Measurements from ENCODE around the gene DPY19L3.
"Not testable (repeated sequence)": the region's sequence is repeated elsewhere in the genome, so short reads cannot be mapped to it uniquely, and the experiment has no call there.

The DPY19L3 gene

GRCh38 chr19:32447534-32447933 lies 42.0 kb downstream of the DPY19L3 start:
- DNase-seq = not testable (repeated sequence)

GRCh38 chr19:32448026-32448425 lies 42.5 kb downstream of the DPY19L3 start:
- no peak for DNase-seq

- no peak for DNase-seq
These were observed 44.6 kb downstream of the DPY19L3 start for GRCh38 chr19:32450217-32450616.

- no peak for DNase-seq
These were observed 48.2 kb downstream of the DPY19L3 start for GRCh38 chr19:32453736-32454135.

GRCh38 chr19:32456406-32456805 lies 50.8 kb downstream of the DPY19L3 start:
- no peak for DNase-seq

- DNase-seq = no peak
These were observed 52.1 kb downstream of the DPY19L3 start for GRCh38 chr19:32457571-32458158.

- no peak for DNase-seq
These were observed 53.0 kb downstream of the DPY19L3 start for GRCh38 chr19:32458500-32459123.

DNA sequence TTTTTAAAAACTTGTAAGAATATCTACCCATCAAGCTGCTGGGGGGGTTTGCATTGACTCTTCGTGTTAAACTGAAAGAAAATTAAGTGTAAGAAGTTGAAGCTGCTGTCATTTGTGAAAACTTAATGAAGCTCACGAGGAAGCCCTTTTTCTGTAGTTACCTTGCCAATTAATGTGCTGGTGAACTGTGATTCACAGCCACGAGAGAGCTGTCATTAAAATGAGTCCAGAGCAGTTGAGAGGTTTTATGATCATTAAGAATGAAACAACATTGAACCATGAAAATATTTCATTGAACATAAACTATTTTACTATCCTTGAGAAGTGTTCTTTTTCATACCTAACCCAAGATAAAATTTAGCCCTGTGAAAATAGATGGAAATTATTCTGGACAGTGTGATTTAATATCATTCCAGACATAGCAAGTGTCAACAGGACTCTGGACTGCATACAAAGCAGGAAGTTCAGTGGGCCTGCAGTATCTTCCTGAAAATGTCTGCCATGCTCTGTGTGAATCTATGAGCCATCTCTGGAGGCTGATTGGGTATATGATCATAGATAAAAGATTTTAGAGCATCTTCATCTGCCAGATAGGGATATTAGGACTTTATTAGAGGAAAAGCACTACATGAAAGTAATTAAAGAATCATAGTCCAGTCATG lies 53.8 kb downstream of the DPY19L3 start:
- no peak for DNase-seq

GRCh38 chr19:32460476-32460875 lies 54.9 kb downstream of the DPY19L3 start:
- no peak for DNase-seq

DNA sequence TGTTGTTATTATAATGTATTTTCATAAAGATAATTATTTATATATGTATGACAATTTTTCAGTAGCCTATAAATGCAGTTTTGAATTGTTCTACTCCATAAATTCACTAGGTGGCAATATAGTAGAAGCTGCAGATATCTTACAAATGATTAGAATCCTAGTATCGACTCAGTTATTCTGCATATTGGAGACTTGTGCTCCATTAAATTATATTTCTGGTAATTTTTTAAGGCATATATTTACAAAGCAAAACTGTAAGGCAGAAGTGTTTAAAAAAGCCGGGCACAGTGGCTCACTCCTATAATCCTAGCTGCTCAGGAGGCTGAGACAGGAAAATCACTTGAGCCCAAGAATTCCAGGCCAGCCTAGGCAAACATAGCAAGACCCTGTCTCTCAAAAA lies 58.7 kb downstream of the DPY19L3 start:
- DNase-seq = peak; percentile 57

DNA sequence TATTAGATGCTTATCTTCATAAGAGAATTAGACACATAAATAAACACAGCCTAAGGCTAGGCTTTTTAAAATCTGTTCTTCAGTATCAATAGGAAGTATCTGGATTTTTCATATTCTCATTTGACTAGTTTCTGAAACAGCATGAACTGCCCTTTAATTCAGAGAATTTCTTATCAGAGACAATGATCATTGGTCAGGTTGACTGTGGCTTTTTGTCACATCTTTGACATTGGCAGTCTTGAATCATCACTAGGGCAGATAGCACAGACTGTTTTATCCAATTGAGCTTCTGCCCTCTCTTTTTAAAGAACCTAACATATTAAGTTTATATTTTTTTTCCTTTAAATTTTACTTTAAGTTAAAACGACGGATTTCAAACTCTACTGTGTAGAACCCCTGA lies 59.6 kb downstream of the DPY19L3 start:
- DNase-seq = peak; percentile 11

DNA sequence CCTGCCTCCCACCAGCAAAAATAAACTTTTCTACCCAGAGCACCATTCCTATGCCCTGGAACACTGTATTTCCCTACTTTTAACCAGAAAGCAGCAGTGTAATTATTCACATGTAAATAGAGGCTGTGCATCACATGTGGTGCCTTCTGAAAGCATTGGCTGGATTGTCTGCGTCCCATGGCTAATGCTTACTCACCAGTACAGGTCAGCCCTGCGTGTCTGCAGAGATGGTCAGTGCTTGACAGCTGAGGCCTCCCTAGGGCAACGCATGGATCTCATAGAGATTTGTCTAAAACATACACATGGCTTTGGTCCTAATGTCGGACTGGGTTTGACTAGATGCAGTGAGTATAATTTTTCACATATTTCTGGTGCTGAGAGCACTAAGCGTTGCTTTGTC lies 64.2 kb downstream of the DPY19L3 start:
- no peak for DNase-seq

- no peak for DNase-seq
These were observed 65.5 kb downstream of the DPY19L3 start for GRCh38 chr19:32471095-32471494.

GRCh38 chr19:32471811-32472210 lies 66.2 kb downstream of the DPY19L3 start:
- no peak for DNase-seq

DNA sequence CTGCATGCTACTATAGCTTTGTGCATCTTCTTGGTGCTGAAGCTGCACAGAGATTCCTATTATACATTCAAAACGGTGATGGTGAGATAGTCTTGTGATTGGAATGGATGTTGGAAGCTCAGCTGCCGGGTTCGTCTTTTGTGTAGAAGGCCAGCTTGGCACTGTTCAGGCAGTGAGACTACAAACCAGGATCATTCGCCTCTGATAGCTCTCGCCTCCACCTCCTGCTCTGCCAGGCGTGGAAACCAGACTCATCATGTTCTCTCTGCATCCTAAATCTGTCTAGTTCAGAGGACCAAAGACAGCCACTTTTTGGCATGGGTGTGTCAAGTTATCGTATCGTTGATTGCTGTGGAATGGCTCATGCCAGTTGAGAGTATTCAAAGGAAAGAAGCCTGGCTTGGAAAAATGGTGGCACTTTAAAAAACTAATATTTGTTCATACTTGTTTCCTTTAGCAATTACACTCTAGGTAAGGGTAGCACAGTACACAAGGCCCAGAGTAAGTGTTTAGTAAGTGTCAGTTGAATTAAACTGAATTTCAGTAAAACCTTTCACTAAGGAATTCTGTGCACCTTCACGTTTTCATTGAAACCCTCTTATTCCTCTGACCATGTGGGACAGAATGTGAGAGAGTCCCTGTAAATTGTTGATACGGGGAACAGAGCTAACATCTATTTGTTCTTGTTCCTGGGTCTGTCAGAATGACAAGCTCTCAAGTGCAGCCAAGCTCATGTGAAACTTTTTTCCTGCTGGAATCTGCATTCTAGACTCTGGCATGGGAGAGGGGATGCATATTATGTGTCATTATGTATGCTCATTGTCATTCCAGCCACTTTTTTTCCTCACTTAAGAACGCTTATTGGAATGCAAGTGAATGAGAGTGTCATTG lies 69.8 kb downstream of the DPY19L3 start:
- no peak for DNase-seq

DNA sequence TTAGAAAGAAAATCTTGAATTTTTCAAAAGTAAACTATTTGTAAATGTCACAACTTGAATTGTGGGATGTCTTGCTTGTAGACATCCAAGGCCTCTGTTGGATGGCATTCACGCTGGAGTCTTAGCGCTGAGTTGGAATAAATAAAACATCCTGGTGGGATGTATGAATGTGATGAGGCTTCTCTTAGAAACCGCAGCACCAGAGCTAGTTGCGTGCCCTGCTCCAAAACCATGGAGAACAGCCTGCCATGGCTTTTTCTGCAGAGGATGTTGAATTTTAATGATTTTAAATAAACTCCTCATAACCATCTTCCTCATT lies 70.4 kb downstream of the DPY19L3 start:
- DNase-seq = no peak

DNA sequence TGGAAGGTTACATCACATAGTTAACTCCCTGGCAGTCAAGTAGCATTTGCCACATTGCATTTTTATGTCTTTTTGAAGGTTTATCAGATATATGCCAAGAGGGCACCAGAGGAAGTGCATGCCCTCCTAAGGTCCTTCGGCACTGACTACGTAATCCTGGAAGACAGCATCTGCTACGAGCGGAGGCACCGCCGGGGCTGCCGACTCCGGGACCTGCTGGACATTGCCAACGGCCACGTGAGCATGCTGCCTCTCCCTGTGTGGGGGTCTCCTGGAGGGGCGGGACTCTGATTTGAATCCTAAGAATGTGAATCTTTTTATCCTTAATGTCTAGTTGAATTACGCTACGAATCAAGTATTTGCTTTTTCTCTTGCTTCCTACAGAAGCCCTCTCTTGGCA lies 74.8 kb downstream of the DPY19L3 start:
- DNase-seq = no peak

DNA sequence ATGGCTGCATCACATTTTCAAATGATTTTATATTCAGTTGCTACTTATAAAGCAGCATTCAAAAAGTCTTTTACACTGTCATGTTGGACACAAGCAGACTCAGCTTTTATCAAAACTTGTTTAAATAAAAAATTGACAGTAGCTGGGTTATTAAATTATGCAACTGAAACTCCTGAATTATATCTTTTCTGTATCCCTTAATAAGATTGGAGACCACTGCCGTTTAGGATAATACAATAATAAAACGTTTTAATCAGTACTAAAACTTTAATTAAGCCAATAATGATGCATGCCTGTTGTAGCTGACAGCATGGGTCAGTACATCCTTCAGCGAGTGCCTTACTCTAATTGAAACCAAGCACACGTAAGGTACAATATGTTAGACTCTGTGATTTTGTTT lies 78.0 kb downstream of the DPY19L3 start:
- no peak for DNase-seq

GRCh38 chr19:32489971-32490370 lies 84.4 kb downstream of the DPY19L3 start:
- DNase-seq = no peak

DNA sequence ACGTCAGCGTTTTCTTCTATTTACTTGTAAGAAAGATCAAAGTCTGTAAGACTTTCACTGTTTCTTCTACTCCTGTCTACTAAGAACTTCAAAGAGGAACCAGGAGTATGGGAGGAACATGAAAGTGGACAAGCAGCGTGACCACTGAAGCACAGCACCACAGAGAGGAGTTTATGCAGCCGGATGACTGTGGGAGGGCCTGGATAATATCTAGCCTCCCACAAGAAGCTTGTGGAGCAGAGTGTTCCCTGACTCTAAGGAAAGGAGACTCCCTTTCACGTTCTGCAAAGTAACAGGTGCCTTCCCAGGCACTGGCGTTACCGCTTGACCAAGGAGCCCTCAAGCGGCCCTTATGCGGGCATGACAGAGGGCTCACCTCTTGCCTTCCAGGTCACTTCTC lies 91.8 kb downstream of the DPY19L3 start:
- DNase-seq = no peak

GRCh38 chr19:32498648-32499200 lies 93.2 kb downstream of the DPY19L3 start:
- no peak for DNase-seq

GRCh38 chr19:32512498-32512897 lies 106.9 kb downstream of the DPY19L3 start:
- DNase-seq = not testable (repeated sequence)

DNA sequence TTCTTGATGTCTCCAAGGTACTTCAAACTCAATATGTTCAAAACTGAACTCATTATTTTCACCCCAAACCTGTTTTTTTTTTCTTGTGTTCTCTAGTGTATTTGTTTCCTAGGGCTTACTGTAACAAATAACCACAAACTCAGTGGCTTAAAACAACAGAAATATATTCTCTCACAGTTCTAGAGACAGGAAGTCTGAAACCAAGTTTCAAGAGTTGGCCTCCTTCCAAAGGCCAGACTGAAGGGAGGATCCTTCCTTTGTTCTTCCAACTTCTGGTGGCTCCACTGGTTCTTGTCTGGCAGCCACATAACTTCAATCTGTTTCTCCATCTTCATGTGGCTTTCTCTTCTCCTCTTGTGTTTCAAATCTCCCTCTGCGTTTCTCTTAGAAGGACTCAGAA lies 113.5 kb downstream of the DPY19L3 start:
- peak; percentile 18 for DNase-seq

Data from hematopoietic multipotent progenitor cell treated with erythropoietin and hydrocortisone succinate and interleukin-3 and kit ligand, for 6 days (in vitro differentiated cells).